CD4-positive, alpha-beta T cell (primary cell): ENCODE data around the gene TMEM219. TPM values are rescaled to one million over a fixed set of nuclear protein-coding genes. Genes with fewer than 3 reads are reported as not detected.
A peak's percentile ranks its signal among the peaks of the same experiment; 100 is the strongest.
"Not testable (repeated sequence)": the region's sequence is repeated elsewhere in the genome, so short reads cannot be mapped to it uniquely, and the experiment has no call there.

ENCODE experiments used
- ATAC-seq: fragments of 200-7000 bp; cut with Tn5 transposase; one replicate; pipeline ENCODE4 v1.10.0; 2022; ENCODE audit warnings: mild to moderate bottlenecking; ENCODE audit not compliant: poor library complexity
- CTCF ChIA-PET: fragments of 350-600 bp; sonication (Branson Sonifier 250); formaldehyde crosslinking; loops from one replicate; lab custom pipeline; 2021; ENCODE audit warnings: antibody characterized with exemption, inconsistent platforms; lab: Charles Lee
- POLR2A ChIA-PET: fragments of 350-600 bp; sonication (Branson Sonifier 250); formaldehyde crosslinking; loops from one replicate; lab custom pipeline; 2021; ENCODE audit warnings: antibody characterized with exemption, inconsistent platforms; lab: Charles Lee
- DNase-seq, 14 experiments: peaks; one replicate each; pipeline ENCODE4 v3.0.0-alpha.2; 2013 to 2020; ENCODE audit warnings: mixed read lengths in 2 of 14
- H3K27ac ChIP-seq, 2 donors: one replicate each; pipeline versions ENCODE4 v1.5.1 to v1.7.0; 2013; ENCODE audit warnings: low read length in 2 of 2, low read depth in 1 of 2, mild to moderate bottlenecking in 1 of 2
- H3K27me3 ChIP-seq, 2 experiments: 1 replicate in 1 of 2; 2 replicates in 1 of 2; pipeline versions ENCODE4 v1.6.1 to v1.7.0; 2013; ENCODE audit warnings: low read length in 2 of 2, control low read depth in 1 of 2, mild to moderate bottlenecking in 1 of 2, moderate library complexity in 1 of 2; ENCODE audit not compliant: insufficient read depth in 2 of 2, control insufficient read depth in 1 of 2
- H3K36me3 ChIP-seq: one replicate; pipeline ENCODE4 v1.6.1; 2013; ENCODE audit warnings: low read length, control low read depth; ENCODE audit not compliant: insufficient read depth
- H3K4me1 ChIP-seq: one replicate; pipeline ENCODE4 v1.6.1; 2013; ENCODE audit warnings: low read length, control low read depth; ENCODE audit not compliant: insufficient read depth
- H3K4me3 ChIP-seq: one replicate; pipeline ENCODE4 v1.5.1; 2013; ENCODE audit warnings: mild to moderate bottlenecking, low read length, moderate library complexity
- H3K9me3 ChIP-seq, 2 experiments: 1 replicate in 1 of 2; 2 replicates in 1 of 2; pipeline versions ENCODE4 v1.6.1 to v1.7.0; 2013; ENCODE audit warnings: low read length in 2 of 2, mild to moderate bottlenecking in 2 of 2, control low read depth in 1 of 2, moderate library complexity in 1 of 2; ENCODE audit not compliant: control insufficient read depth in 1 of 2, insufficient read depth in 1 of 2
- H3K27ac Mint-ChIP-seq: one replicate; pipeline ENCODE4 v1.8.0; 2020; ENCODE audit warnings: mixed read lengths
- H3K27me3 Mint-ChIP-seq: one replicate; pipeline ENCODE4 v1.8.0; 2021; ENCODE audit warnings: mixed read lengths
- H3K36me3 Mint-ChIP-seq: one replicate; pipeline ENCODE4 v1.8.0; 2021; ENCODE audit warnings: low read depth, mixed read lengths
- H3K4me1 Mint-ChIP-seq: one replicate; pipeline ENCODE4 v1.8.0; 2021; ENCODE audit warnings: low read depth, mixed read lengths
- H3K4me3 Mint-ChIP-seq: one replicate; pipeline ENCODE4 v1.8.0; 2020; ENCODE audit warnings: mild to moderate bottlenecking, mixed read lengths
- H3K9me3 Mint-ChIP-seq: one replicate; pipeline ENCODE4 v1.8.0; 2020; ENCODE audit warnings: mixed read lengths
- intact Hi-C, 2 experiments: fragments of 100-400 bp; cut with DNase I in 1 of 2; cut with micrococcal nuclease in 1 of 2; formaldehyde crosslinking; loops; one replicate each; pipeline versions ENCODE4 v1.15.1 to v1.9.0; 2023 to 2025; cut with DNase I, micrococcal nuclease
- total RNA-seq, 174 experiments: library from RNA in 2 of 174; stranded (reverse) in 2 of 174; gene quantifications; one replicate each; pipeline ENCODE4 v1.2.3 and lab custom pipeline; 2021 to 2026
- TF ChIP-seq, protein P1 (sequence below): fragments of 200-600 bp; IDR thresholded peaks from one replicate; pipeline ENCODE4 v1.8.0; 2022; ENCODE audit warnings: antibody characterized with exemption, mild to moderate bottlenecking

TMEM219 gene
- total RNA-seq, 2 experiments from 2014 or later, result 56.9 to 63.3 TPM

DNA sequence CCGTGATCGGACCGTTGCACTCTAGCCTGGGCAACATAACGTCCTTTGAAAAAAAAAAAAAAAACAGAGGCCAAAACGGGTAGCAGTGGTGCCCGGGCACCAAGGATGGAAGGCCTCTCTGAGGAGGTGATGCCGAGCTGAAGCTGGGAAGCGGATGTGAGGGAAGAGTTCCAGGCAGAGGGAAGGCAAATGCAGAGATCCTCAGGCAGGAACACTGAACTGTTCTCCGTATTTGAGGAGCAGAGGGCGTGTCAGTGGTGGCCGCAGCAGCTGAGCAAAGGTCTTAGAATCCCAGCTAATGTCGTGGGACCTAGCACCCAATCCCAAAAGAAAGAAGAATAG lies 35.2 kb upstream of the TMEM219 start:
- peak overlapping the region; percentile 93 for H3K27ac Mint-ChIP-seq
- peaks cover 31% of the 10 kb centered on the region for H3K36me3 Mint-ChIP-seq
- TF ChIP-seq, protein P1, sequence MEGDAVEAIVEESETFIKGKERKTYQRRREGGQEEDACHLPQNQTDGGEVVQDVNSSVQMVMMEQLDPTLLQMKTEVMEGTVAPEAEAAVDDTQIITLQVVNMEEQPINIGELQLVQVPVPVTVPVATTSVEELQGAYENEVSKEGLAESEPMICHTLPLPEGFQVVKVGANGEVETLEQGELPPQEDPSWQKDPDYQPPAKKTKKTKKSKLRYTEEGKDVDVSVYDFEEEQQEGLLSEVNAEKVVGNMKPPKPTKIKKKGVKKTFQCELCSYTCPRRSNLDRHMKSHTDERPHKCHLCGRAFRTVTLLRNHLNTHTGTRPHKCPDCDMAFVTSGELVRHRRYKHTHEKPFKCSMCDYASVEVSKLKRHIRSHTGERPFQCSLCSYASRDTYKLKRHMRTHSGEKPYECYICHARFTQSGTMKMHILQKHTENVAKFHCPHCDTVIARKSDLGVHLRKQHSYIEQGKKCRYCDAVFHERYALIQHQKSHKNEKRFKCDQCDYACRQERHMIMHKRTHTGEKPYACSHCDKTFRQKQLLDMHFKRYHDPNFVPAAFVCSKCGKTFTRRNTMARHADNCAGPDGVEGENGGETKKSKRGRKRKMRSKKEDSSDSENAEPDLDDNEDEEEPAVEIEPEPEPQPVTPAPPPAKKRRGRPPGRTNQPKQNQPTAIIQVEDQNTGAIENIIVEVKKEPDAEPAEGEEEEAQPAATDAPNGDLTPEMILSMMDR, result no peak
- H3K4me3 Mint-ChIP-seq, result peak overlapping the region; percentile 95
- H3K4me1 ChIP-seq, result peaks cover 30% of the 10 kb centered on the region
- ATAC-seq, result no peak
- H3K9me3 ChIP-seq, result no peaks in the 10 kb centered on the region
- peaks cover 15% of the 10 kb centered on the region for H3K36me3 ChIP-seq
- H3K4me1 Mint-ChIP-seq, result peaks cover 37% of the 10 kb centered on the region
- intact Hi-C loops, result loop anchor here in 1 of 2 experiments (1.0 to 2.0 kb wide), 2 partner anchors 35 to 68 kb away; partner anchors contain the start of gene HIRIP3
- H3K27ac ChIP-seq, result peak overlapping the region; percentile 42 to 72
- no peaks in the 10 kb centered on the region for H3K9me3 Mint-ChIP-seq
- H3K27me3 ChIP-seq, result no peaks in the 10 kb centered on the region
- no peak for DNase-seq
- CTCF ChIA-PET, result interaction anchor here (0.6 to 1.8 kb wide), 6 partner anchors 33 to 525 kb away, joined by 3 to 10 read pairs (median 3); partner anchors contain the start of gene TAOK2
- H3K4me3 ChIP-seq, result peak overlapping the region; percentile 74
- H3K27me3 Mint-ChIP-seq, result no peaks in the 10 kb centered on the region
- POLR2A ChIA-PET, result interaction anchor here (0.7 to 3.0 kb wide), 21 partner anchors 7 to 732 kb away, joined by 3 to 40 read pairs (median 4); partner anchors contain the start of genes ASPHD1, CDIPT, FBRS and HIRIP3

DNA sequence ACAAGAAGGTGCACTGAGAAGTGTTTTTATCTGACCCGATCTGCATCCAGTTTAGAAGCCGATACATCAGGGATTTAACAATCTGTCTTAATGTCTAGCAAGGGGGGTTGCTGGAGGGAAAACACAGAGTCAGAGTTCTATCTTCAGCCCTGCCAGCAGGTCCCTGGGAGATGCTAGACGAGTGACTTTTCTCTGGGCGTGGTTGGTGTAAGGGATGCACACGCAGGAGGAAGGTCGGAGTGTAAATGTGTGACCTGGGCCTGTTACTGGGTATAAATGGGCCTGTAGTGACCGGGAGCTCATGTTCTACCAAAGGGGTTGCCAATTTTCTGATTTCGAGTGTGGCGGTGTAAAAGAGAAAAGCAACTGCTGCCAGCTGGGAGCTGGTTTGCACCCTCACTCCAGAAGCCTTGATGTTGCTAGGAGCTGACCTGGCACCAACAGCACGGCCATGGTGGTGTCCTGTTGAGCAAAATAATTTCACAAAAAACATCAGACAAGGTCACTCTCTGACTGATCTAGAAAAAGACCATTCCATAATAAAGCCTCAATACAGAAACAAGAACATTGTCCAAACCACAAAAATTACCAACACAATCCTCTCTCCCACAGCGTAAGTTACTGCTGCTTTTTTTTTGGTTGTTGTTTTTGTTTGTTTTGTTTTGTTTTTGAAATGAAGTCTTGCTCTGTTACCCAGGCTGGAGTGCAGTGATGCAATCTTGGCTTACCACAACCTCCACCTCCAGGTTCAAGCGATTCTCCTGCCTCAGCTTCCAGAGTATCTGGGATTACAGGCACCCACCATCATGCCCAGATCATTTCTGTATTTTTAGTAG lies 34.6 kb upstream of the TMEM219 start:
- Mint-ChIP-seq H3K4me3 (peak overlapping the region; percentile 95), H3K27me3 (no peaks in the 10 kb centered on the region), H3K27ac (peak overlapping the region; percentile 93), H3K36me3 (peaks cover 25% of the 10 kb centered on the region), H3K4me1 (peaks cover 37% of the 10 kb centered on the region), H3K9me3 (no peaks in the 10 kb centered on the region)
- no peaks in the 10 kb centered on the region for H3K27me3 ChIP-seq
- intact Hi-C loops, result loop anchor here in 1 of 2 experiments (2.0 kb wide), 1 partner anchor 68 kb away; the partner anchor contains the start of gene HIRIP3
- H3K4me3 ChIP-seq, result no peak overlapping the region
- POLR2A ChIA-PET, result interaction anchor here (0.7 to 3.0 kb wide), 14 partner anchors 7 to 227 kb away, joined by 3 to 40 read pairs (median 6); partner anchors contain the start of genes ASPHD1, HIRIP3, INO80E and KIF22
- H3K4me1 ChIP-seq, result peaks cover 30% of the 10 kb centered on the region
- CTCF ChIA-PET, result interaction anchor here (1.2 to 1.8 kb wide), 3 partner anchors 32 to 120 kb away, joined by 3 to 10 read pairs (median 7); partner anchors contain the start of gene TMEM219
- peaks cover 9% of the 10 kb centered on the region for H3K36me3 ChIP-seq
- TF ChIP-seq, protein P1, result no peak
- DNase-seq (no peak), ATAC-seq (no peak)
- no peaks in the 10 kb centered on the region for H3K9me3 ChIP-seq
- H3K27ac ChIP-seq, result no peak overlapping the region

DNA sequence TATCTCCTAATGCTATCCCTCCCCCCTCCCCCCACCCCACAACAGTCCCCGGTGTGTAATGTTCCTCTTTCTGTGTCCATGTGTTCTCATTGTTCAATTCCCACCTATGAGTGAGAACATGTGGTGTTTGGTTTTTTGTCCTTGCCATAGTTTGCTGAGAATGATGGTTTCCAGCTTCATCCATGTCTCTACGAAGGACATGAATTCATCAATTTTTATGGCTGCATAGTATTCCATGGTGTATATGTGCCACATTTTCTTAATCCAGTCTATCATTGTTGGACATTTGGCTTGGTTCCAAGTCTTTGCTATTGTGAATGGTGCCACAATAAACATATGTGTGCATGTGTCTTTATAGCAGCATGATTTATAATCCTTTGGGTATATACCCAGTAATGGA lies 30.1 kb upstream of the TMEM219 start:
- H3K9me3 ChIP-seq, ATAC-seq, intact Hi-C loops, DNase-seq, POLR2A ChIA-PET, H3K27ac Mint-ChIP-seq, H3K27me3 Mint-ChIP-seq, H3K36me3 Mint-ChIP-seq, H3K9me3 Mint-ChIP-seq, H3K27ac ChIP-seq, H3K4me3 ChIP-seq, H3K27me3 ChIP-seq, H3K4me1 ChIP-seq, H3K36me3 ChIP-seq, H3K4me3 Mint-ChIP-seq: not testable (repeated sequence)
- CTCF ChIA-PET, result interaction anchor here (0.6 kb wide), 1 partner anchor 101 kb away, joined by 3 read pairs; no protein-coding TSS in a partner anchor
- peaks cover 10% of the 10 kb centered on the region for H3K4me1 Mint-ChIP-seq
